Thyroid gland (tissue), 4 donors: Measurements from ENCODE around the gene GPC6.

Experiments
- CTCF ChIP-seq, 6 experiments: fragments of 200-600 bp in 3 of 6; fragments of 450-650 bp in 3 of 6; sonication (generic) in 3 of 6; IDR thresholded peaks; one replicate each; pipeline ENCODE4 v1.5.1; 2016 to 2019; ENCODE audit warnings: antibody characterized with exemption in 6 of 6, mild to moderate bottlenecking in 2 of 6, inconsistent platforms in 1 of 6, moderate library complexity in 1 of 6
- POLR2A ChIP-seq, 2 donors: fragments of 450-650 bp; IDR thresholded peaks; one replicate each; pipeline ENCODE4 v1.6.1; 2017; ENCODE audit warnings: antibody characterized with exemption in 2 of 2, mild to moderate bottlenecking in 2 of 2, moderate library complexity in 1 of 2

- TF ChIP-seq POLR2A (IDR thresholded peaks at IDR 0.05) (no peak), CTCF (IDR thresholded peaks at IDR 0.05) (no peak)
These were observed 53.4 kb downstream of the GPC6 start for GRCh38 chr13:93279982-93280381.
